Measurements from ENCODE around the gene RSPO1.

RSPO1 gene

GRCh38 chr1:37564892-37565291 lies 69.8 kb downstream of the RSPO1 start:
- no peak for DNase-seq (ENCODE audit: low spot score)

GRCh38 chr1:37562984-37563383 lies 71.7 kb downstream of the RSPO1 start:
- no peak for DNase-seq (ENCODE audit: low spot score)

Measured in CD4-positive, alpha-beta T cell treated with Interleukin-15 for 4 hours (primary cell).